H1 (cell line): ENCODE data around the gene HID1. TPM values are rescaled to one million over a fixed set of nuclear protein-coding genes. Genes with fewer than 3 reads are reported as not detected.

Source experiments
- CTCF ChIA-PET: fragments of 300-600 bp; sonication (Branson Sonifier 250); formaldehyde crosslinking; loops from one replicate; lab custom pipeline; 2021; ENCODE audit not compliant: partially characterized antibody; lab: Charles Lee
- POLR2A ChIA-PET: fragments of 300-600 bp; sonication (Branson Sonifier 250); formaldehyde crosslinking; loops from one replicate; lab custom pipeline; 2021; ENCODE audit warnings: inconsistent platforms; ENCODE audit not compliant: partially characterized antibody; lab: Charles Lee
- DNase-seq, 2 experiments: peaks; one replicate each; pipeline versions ENCODE4 v3.0.0 to v3.0.0-alpha.2; 2010 to 2022; ENCODE audit warnings: low spot score in 2 of 2, low read depth in 1 of 2, mixed read lengths in 1 of 2
- FAIRE-seq: peaks from 2 replicates; lab custom pipeline; 2011; peaks lifted over from hg19 to GRCh38; lab: Jason Lieb, UNC
- H2AFZ ChIP-seq: 2 replicates; pipeline ENCODE4 v1.8.1; 2012; ENCODE audit warnings: low read length, inconsistent platforms
- H2AK5ac ChIP-seq: 2 replicates; pipeline ENCODE4 v1.6.1; 2013; ENCODE audit warnings: low read depth, low read length
- H2BK120ac ChIP-seq: replicated peaks from 2 replicates; pipeline ENCODE3; 2013; ENCODE audit warnings: low read depth, low read length, inconsistent platforms
- H2BK12ac ChIP-seq: 2 replicates; pipeline ENCODE4 v1.6.1; 2013; ENCODE audit warnings: low read depth, low read length
- H2BK15ac ChIP-seq: 2 replicates; pipeline ENCODE4 v1.6.1; 2013; ENCODE audit warnings: low read length
- H2BK20ac ChIP-seq: 2 replicates; pipeline ENCODE4 v1.6.1; 2013; ENCODE audit warnings: low read length
- H2BK5ac ChIP-seq: 2 replicates; pipeline ENCODE4 v1.6.1; 2013; ENCODE audit warnings: low read depth, low read length
- H3K14ac ChIP-seq: 2 replicates; pipeline ENCODE4 v1.6.1; 2013; ENCODE audit warnings: inconsistent platforms; ENCODE audit not compliant: insufficient read length
- H3K18ac ChIP-seq: 2 replicates; pipeline ENCODE4 v1.6.1; 2013; ENCODE audit warnings: low read length; ENCODE audit errors: extremely low read depth
- H3K23ac ChIP-seq: 2 replicates; pipeline ENCODE4 v1.6.1; 2013; ENCODE audit warnings: inconsistent platforms; ENCODE audit not compliant: insufficient read length
- H3K23me2 ChIP-seq: 2 replicates; pipeline ENCODE4 v1.6.1; 2013; ENCODE audit warnings: low read depth, low read length
- H3K27ac ChIP-seq: 2 replicates; pipeline ENCODE4 v1.6.1; 2011; ENCODE audit warnings: low read depth, low read length, inconsistent platforms
- H3K27me3 ChIP-seq, 4 experiments: replicated peaks in 1 of 4; 1 replicate in 1 of 4; 2 replicates in 3 of 4; pipeline versions ENCODE4 v1.6.1 to v1.8.1; 2011 to 2013; ENCODE audit warnings: low read length in 3 of 4, mild to moderate bottlenecking in 3 of 4, inconsistent platforms in 2 of 4, mixed read lengths in 2 of 4, moderate library complexity in 1 of 4; ENCODE audit not compliant: control insufficient read depth in 3 of 4, insufficient read depth in 3 of 4; ENCODE audit errors: extremely low read depth in 1 of 4
- H3K36me3 ChIP-seq, 4 experiments: 2 replicates each; pipeline versions ENCODE4 v1.6.1 to v1.8.1; 2011 to 2013; ENCODE audit warnings: mild to moderate bottlenecking in 4 of 4, low read length in 3 of 4, moderate library complexity in 2 of 4, control low read depth in 1 of 4, inconsistent platforms in 1 of 4; ENCODE audit not compliant: insufficient read depth in 4 of 4, control insufficient read depth in 2 of 4
- H3K4ac ChIP-seq: replicated peaks from 2 replicates; pipeline ENCODE3; 2013; ENCODE audit warnings: low read length, low read depth, mixed read lengths, inconsistent platforms; ENCODE audit not compliant: insufficient read length
- H3K4me1 ChIP-seq, 4 experiments: replicated peaks in 1 of 4; 1 replicate in 1 of 4; 2 replicates in 3 of 4; pipeline versions ENCODE4 v1.6.1 to v1.8.1; 2011 to 2013; ENCODE audit warnings: low read length in 3 of 4, inconsistent platforms in 2 of 4, mixed read lengths in 1 of 4; ENCODE audit not compliant: insufficient read depth in 4 of 4, control insufficient read depth in 3 of 4
- H3K4me2 ChIP-seq, 2 experiments: 2 replicates each; pipeline versions ENCODE4 v1.6.1 to v1.8.1; 2011 to 2013; ENCODE audit warnings: low read depth in 2 of 2, low read length in 2 of 2, control low read depth in 1 of 2, inconsistent platforms in 1 of 2, mild to moderate bottlenecking in 1 of 2; ENCODE audit not compliant: insufficient read depth in 1 of 2
- H3K4me3 ChIP-seq, 4 experiments: fragments of 200-600, 300-600 bp in 1 of 4; sonication (generic), shearing (Covaris generic), sonication (Bioruptor Twin) in 1 of 4; 2 replicates each; pipeline versions ENCODE4 v1.5.1 to v1.8.1; 2011 to 2016; ENCODE audit warnings: low read length in 4 of 4, low read depth in 3 of 4, control low read depth in 2 of 4, inconsistent platforms in 2 of 4, mild to moderate bottlenecking in 2 of 4, mixed read lengths in 1 of 4, moderate library complexity in 1 of 4; ENCODE audit not compliant: insufficient read depth in 2 of 4; ENCODE audit errors: extremely low read depth in 1 of 4
- H3K56ac ChIP-seq: replicated peaks from 2 replicates; pipeline ENCODE3; 2013; ENCODE audit warnings: low read depth, mild to moderate bottlenecking, mixed read lengths, low read length, inconsistent platforms; ENCODE audit not compliant: insufficient read length
- H3K79me1 ChIP-seq: 2 replicates; pipeline ENCODE4 v1.6.1; 2013; ENCODE audit warnings: low read depth, low read length, control low read depth
- H3K79me2 ChIP-seq, 2 experiments: 2 replicates each; pipeline versions ENCODE4 v1.6.1 to v1.8.1; 2012 to 2013; ENCODE audit warnings: low read length in 2 of 2, mild to moderate bottlenecking in 2 of 2, inconsistent platforms in 1 of 2; ENCODE audit not compliant: insufficient read depth in 2 of 2, control insufficient read depth in 1 of 2
- H3K9ac ChIP-seq, 4 experiments: replicated peaks in 1 of 4; 1 replicate in 1 of 4; 2 replicates in 3 of 4; pipeline versions ENCODE4 v1.6.1 to v1.8.1; 2011 to 2013; ENCODE audit warnings: low read depth in 3 of 4, low read length in 3 of 4, control low read depth in 2 of 4, mild to moderate bottlenecking in 2 of 4, moderate library complexity in 2 of 4, inconsistent platforms in 1 of 4; ENCODE audit errors: extremely low read depth in 1 of 4
- H3K9me3 ChIP-seq, 2 experiments: 2 replicates each; pipeline versions ENCODE4 v1.6.1 to v1.8.1; 2012 to 2013; ENCODE audit warnings: mild to moderate bottlenecking in 2 of 2, moderate library complexity in 2 of 2, control low read depth in 1 of 2, inconsistent platforms in 1 of 2, low read depth in 1 of 2, low read length in 1 of 2, mixed read lengths in 1 of 2; ENCODE audit not compliant: insufficient read depth in 2 of 2
- H4K20me1 ChIP-seq, 2 experiments: replicated peaks in 1 of 2; 2 replicates each; pipeline versions ENCODE3 to v1.8.1; 2011 to 2013; ENCODE audit warnings: inconsistent platforms in 2 of 2, low read length in 2 of 2, mild to moderate bottlenecking in 1 of 2; ENCODE audit not compliant: insufficient read depth in 2 of 2, control insufficient read depth in 1 of 2
- H4K5ac ChIP-seq: 2 replicates; pipeline ENCODE4 v1.6.1; 2013; ENCODE audit warnings: low read length, low read depth, mixed read lengths, inconsistent platforms; ENCODE audit not compliant: insufficient read length
- H4K8ac ChIP-seq: 2 replicates; pipeline ENCODE4 v1.8.0; 2013; ENCODE audit warnings: mild to moderate bottlenecking, moderate library complexity, low read length, inconsistent platforms; ENCODE audit not compliant: insufficient read depth; ENCODE audit errors: extremely low read depth
- H4K91ac ChIP-seq: replicated peaks from 2 replicates; pipeline ENCODE3; 2013; ENCODE audit warnings: low read length, mixed read lengths, inconsistent platforms; ENCODE audit not compliant: insufficient read length
- SIX5 ChIP-seq: IDR thresholded peaks from 2 replicates; pipeline ENCODE4 v1.6.1; 2011; ENCODE audit warnings: mild to moderate bottlenecking, low read depth, low read length
- WGBS, 2 experiments: shearing (Covaris generic) in 1 of 2; methylation state at CpG; one replicate each; pipeline versions ENCODE4 v1.1.6 to v1.1.7; 2013 to 2015; ENCODE audit warnings: low lambda C conversion rate in 2 of 2, mixed read lengths in 2 of 2, inconsistent platforms in 1 of 2, low coverage in 1 of 2, missing lambda C conversion rate in 1 of 2; ENCODE audit not compliant: insufficient replicate concordance in 2 of 2, insufficient coverage in 1 of 2, insufficient read length in 1 of 2; ENCODE audit errors: extremely low coverage in 1 of 2, missing lambda C conversion rate in 1 of 2; 5-methylcytosine and 5-hydroxymethylcytosine counted together
- polyA plus RNA-seq, 7 experiments: library from polyadenylated mRNA; depleted of rRNA in 3 of 7; stranded (reverse) in 5 of 7; unstranded in 2 of 7; fragments of >200 nt in 5 of 7; fragments of 200-250 nt in 2 of 7; gene quantifications; 1 replicate in 5 of 7; 2 replicates in 1 of 7; 4 replicates in 1 of 7; pipeline versions ENCODE4 v1.2.1 to v1.2.3, GENCODE V29; 2011 to 2013; ENCODE audit warnings: missing spikeins in 2 of 7, mixed read lengths in 2 of 7
- total RNA-seq: library from RNA; stranded (reverse); fragmentation: NEBNext Ultra II Directional; extraction: Animal tissue kit (Norgen Biotek cat#: 25700); gene quantifications from 2 replicates; pipeline ENCODE4 v1.2.1, GENCODE V29; 2021

Gene HID1
- total and polyA plus RNA-seq, 2 of the 8 experiments (the other 6 are each of a cell fraction or from before 2014, with no cell fraction given), result 15.1 to 25.9 TPM

DNA sequence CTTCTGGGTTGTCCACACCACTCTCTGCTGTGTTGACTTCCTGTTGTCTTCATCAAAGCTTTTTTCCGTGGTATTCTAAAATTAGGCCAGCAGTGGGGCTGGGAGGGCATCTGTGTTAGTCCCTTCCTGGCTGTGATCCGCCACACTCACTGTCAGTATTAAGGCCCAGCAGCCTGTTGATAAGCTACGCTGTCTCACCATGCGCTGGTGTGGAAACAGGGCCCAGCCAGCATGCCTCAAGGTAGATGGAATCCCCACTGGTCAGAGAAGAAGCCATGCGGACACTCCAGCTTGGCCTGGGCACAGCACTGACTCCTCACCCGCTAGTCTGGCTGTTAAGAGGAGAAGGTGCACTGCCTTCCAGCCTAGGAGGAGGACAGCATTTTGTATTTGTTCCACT is 26.2 kb upstream of the HID1 start:
- Histone ChIP-seq H2BK5ac (no peak overlapping the region), H2BK15ac (no peak overlapping the region), H2AFZ (no peak overlapping the region), H3K4me3 (no peak overlapping the region), H3K23ac (no peak overlapping the region), H4K8ac (no peak overlapping the region), H3K14ac (no peak overlapping the region), H4K5ac (no peak overlapping the region), H3K56ac (no peak overlapping the region), H2BK120ac (no peak overlapping the region), H3K79me1 (no peaks in the 10 kb centered on the region), H2BK12ac (no peak overlapping the region), H4K91ac (no peak overlapping the region), H2BK20ac (no peak overlapping the region), H3K9me3 (no peaks in the 10 kb centered on the region), H3K4me2 (no peak overlapping the region), H3K36me3 (peaks cover 6 to 29% (median 18%) of the 10 kb centered on the region in 4 experiments; a peak in 6 of 8 replicates), H3K23me2 (no peaks in the 10 kb centered on the region), H3K4ac (no peak overlapping the region), H3K18ac (no peak overlapping the region), H3K4me1 (no peaks in the 10 kb centered on the region), H3K27ac (no peak overlapping the region), H3K79me2 (0 out of 4 replicates have a peak, but pooled peaks cover 0 to under 1% of the 10 kb centered on the region in 2 experiments), H3K27me3 (no peaks in the 10 kb centered on the region), H2AK5ac (no peak overlapping the region), H4K20me1 (peaks cover 0 to 4% of the 10 kb centered on the region in 2 experiments), H3K9ac (no peak overlapping the region)
- POLR2A ChIA-PET, result interaction anchor here (0.9 to 2.5 kb wide), 5 partner anchors 9 to 49 kb away, joined by 3 to 16 read pairs (median 4); partner anchors contain the start of genes ATP5PD, CDR2L, KCTD2 and MRPL58
- CTCF ChIA-PET, result interaction anchor here (0.6 to 20.3 kb wide), 6 partner anchors 10 to 1152 kb away, joined by 3 to 345 read pairs (median 6); partner anchors contain the start of genes CDR2L and OTOP2
- TF ChIP-seq SIX5, result no peak
- FAIRE-seq (no peak), DNase-seq (no peak)
- WGBS, 2 experiments, result 91% methylated on average over 6 of the region's 6 CpGs; no CpG with 5 or more reads in 1 of the 2 experiments
